ENCODE data around the gene TBX3. TPM values are rescaled to one million over a fixed set of nuclear protein-coding genes. Genes with fewer than 3 reads are reported as not detected.

TBX3 gene
- total RNA-seq, 1 donor from 2014 or later, result 427 TPM

- Mint-ChIP-seq H3K9me3 (no peaks in the 10 kb centered on the region), H3K27ac (peak overlapping the region; percentile 88), H3K27me3 (ENCODE audit: low read depth) (no peaks in the 10 kb centered on the region), H3K36me3 (no peaks in the 10 kb centered on the region), H3K4me1 (peaks cover 35% of the 10 kb centered on the region), H3K4me3 (no peak overlapping the region)
- TF ChIP-seq CTCF (IDR thresholded peaks at IDR 0.05; ENCODE audit: unreplicated experiment), result no peak
- DNase-seq (ENCODE audit: low spot score in 2 of 2, unreplicated experiment in 2 of 2), result no peak
Observed at GRCh38 chr12:114655934-114656749, 27.8 kb downstream of the TBX3 start.

- no peak for TF ChIP-seq CTCF (IDR thresholded peaks at IDR 0.05; ENCODE audit: unreplicated experiment)
- Mint-ChIP-seq H3K9me3 (no peaks in the 10 kb centered on the region), H3K27me3 (ENCODE audit: low read depth) (no peaks in the 10 kb centered on the region), H3K4me3 (no peak overlapping the region), H3K36me3 (no peaks in the 10 kb centered on the region), H3K27ac (no peak overlapping the region), H3K4me1 (peaks cover 2% of the 10 kb centered on the region)
- DNase-seq (ENCODE audit: low spot score in 2 of 2, unreplicated experiment in 2 of 2), result no peak
Observed at GRCh38 chr12:114649585-114649984, 34.4 kb downstream of the TBX3 start.

- H3K4me3 Mint-ChIP-seq, result no peak overlapping the region
- no peak for DNase-seq (ENCODE audit: low spot score in 2 of 2, unreplicated experiment in 2 of 2)
- TF ChIP-seq CTCF (IDR thresholded peaks at IDR 0.05; ENCODE audit: unreplicated experiment), result no peak
- no peaks in the 10 kb centered on the region for H3K9me3 Mint-ChIP-seq
- H3K4me1 Mint-ChIP-seq, result no peaks in the 10 kb centered on the region
- H3K27me3 Mint-ChIP-seq (ENCODE audit: low read depth), result no peaks in the 10 kb centered on the region
- no peaks in the 10 kb centered on the region for H3K36me3 Mint-ChIP-seq
- H3K27ac Mint-ChIP-seq, result no peak overlapping the region
Observed at GRCh38 chr12:114648711-114649110, 35.3 kb downstream of the TBX3 start.

GRCh38 chr12:114638790-114639435, 45.1 kb downstream of the TBX3 start:
- H3K4me3 Mint-ChIP-seq, result no peak overlapping the region
- no peaks in the 10 kb centered on the region for H3K9me3 Mint-ChIP-seq
- no peak overlapping the region for H3K27ac Mint-ChIP-seq
- no peak for TF ChIP-seq CTCF (IDR thresholded peaks at IDR 0.05; ENCODE audit: unreplicated experiment)
- H3K4me1 Mint-ChIP-seq, result peaks cover 21% of the 10 kb centered on the region
- no peaks in the 10 kb centered on the region for H3K27me3 Mint-ChIP-seq (ENCODE audit: low read depth)
- H3K36me3 Mint-ChIP-seq, result no peaks in the 10 kb centered on the region
- no peak for DNase-seq (ENCODE audit: low spot score in 2 of 2, unreplicated experiment in 2 of 2)

GRCh38 chr12:114636723-114637480, 47.1 kb downstream of the TBX3 start:
- Mint-ChIP-seq H3K36me3 (no peaks in the 10 kb centered on the region), H3K9me3 (no peaks in the 10 kb centered on the region), H3K27ac (peak overlapping the region; percentile 20), H3K4me1 (peaks cover 21% of the 10 kb centered on the region), H3K4me3 (no peak overlapping the region), H3K27me3 (ENCODE audit: low read depth) (no peaks in the 10 kb centered on the region)
- DNase-seq (ENCODE audit: low spot score in 2 of 2, unreplicated experiment in 2 of 2), result no peak
- TF ChIP-seq CTCF (IDR thresholded peaks at IDR 0.05; ENCODE audit: unreplicated experiment), result no peak
